ENCODE results near the gene PPP1R13L.

Gene PPP1R13L

DNA sequence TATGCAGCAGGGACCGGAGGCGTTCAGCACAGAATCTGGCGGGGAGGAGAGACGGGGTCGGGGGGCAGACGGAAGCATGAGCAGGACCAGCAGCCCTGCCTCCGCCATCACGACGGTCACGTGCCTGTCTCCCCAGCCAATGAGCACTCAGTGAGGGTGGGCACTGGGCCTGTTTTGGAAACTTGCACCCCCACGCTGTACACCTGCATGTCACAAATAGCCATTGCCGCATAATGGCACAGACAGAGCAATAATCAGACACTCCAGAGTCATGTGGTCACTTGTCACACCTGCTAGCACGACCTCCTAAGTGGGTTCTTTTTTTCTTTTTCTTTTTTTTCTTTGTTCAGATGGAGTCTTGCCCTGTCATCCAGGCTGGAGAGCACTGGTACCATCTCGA is 43.3 kb downstream of the PPP1R13L start:
- Histone ChIP-seq H3K4me2 (ENCODE audit: low read length) (no peak overlapping the region), H4K20me1 (ENCODE audit: insufficient read depth, low read length) (no peaks in the 10 kb centered on the region), H2AFZ (ENCODE audit: low read depth, low read length) (no peak overlapping the region), H3K79me2 (ENCODE audit: low read length) (no peaks in the 10 kb centered on the region), H3K27ac (ENCODE audit: low read length) (no peak overlapping the region), H3K4me1 (ENCODE audit: low read length) (no peaks in the 10 kb centered on the region), H3K36me3 (replicated peaks; ENCODE audit: low read depth, low read length) (peaks cover 51% of the 10 kb centered on the region), H3K9me3 (ENCODE audit: insufficient read depth, low read length) (no peaks in the 10 kb centered on the region), H3K4me3 (ENCODE audit: low read length) (no peak overlapping the region), H3K9ac (ENCODE audit: low read length) (no peak overlapping the region), H3K27me3 (ENCODE audit: low read depth, low read length) (no peaks in the 10 kb centered on the region)
- TF ChIP-seq, protein P1, sequence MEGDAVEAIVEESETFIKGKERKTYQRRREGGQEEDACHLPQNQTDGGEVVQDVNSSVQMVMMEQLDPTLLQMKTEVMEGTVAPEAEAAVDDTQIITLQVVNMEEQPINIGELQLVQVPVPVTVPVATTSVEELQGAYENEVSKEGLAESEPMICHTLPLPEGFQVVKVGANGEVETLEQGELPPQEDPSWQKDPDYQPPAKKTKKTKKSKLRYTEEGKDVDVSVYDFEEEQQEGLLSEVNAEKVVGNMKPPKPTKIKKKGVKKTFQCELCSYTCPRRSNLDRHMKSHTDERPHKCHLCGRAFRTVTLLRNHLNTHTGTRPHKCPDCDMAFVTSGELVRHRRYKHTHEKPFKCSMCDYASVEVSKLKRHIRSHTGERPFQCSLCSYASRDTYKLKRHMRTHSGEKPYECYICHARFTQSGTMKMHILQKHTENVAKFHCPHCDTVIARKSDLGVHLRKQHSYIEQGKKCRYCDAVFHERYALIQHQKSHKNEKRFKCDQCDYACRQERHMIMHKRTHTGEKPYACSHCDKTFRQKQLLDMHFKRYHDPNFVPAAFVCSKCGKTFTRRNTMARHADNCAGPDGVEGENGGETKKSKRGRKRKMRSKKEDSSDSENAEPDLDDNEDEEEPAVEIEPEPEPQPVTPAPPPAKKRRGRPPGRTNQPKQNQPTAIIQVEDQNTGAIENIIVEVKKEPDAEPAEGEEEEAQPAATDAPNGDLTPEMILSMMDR (IDR thresholded peaks at IDR 0.05; ENCODE audit: low read depth, low read length), result no peak
- TF ChIP-seq EZH2phosphoT487 (IDR thresholded peaks at IDR 0.05; ENCODE audit: low read depth), result no peak

DNA sequence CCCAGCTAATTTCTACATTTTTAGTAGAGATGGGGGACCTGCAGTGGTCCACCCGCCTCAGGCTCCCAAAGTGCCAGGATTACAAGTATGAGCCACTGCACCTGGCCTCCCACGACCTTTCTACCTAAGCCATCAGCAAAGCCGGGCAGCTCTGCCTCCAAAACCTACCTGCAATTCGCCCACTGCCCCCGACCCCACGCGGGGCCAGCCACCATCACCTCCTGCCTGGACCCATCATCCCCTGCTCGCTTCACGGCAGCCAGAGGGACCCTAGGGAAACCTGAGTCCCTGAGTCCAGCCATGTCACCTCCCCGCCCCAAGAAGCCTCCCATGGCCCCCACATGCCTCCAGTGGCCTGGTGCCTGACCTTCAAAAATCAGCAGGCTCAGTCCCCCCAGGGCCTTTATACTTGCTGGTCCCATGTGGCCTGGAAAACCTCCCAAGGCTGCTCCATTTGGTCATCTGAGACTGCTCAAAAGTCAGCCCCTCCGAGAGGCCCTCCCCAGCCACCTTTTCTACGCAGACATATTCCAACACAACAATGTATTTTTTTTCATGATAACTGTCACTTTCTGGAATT is 46.6 kb downstream of the PPP1R13L start:
- H3K9me3 ChIP-seq (ENCODE audit: insufficient read depth, low read length), result no peaks in the 10 kb centered on the region
- H3K36me3 ChIP-seq (replicated peaks; ENCODE audit: low read depth, low read length), result peaks cover 66% of the 10 kb centered on the region
- no peak overlapping the region for H3K9ac ChIP-seq (ENCODE audit: low read length)

DNA sequence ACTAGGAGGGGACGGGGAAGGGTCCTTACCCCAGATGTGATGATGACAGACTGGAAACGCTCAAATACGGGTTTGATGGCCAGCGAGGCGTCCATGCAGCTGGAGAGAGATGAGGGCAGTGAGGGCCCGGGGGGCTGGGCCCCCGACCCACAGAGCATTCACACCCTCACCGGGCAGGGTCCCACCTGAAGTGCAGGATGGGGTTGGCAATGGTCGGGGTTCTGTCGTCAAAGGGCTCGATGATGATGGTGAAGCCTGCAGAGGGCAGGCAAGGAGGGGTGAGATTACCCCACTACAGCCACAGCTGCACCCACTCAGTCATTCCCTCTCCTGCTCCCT is 47.5 kb downstream of the PPP1R13L start:
- Histone ChIP-seq H3K36me3 (replicated peaks; ENCODE audit: low read depth, low read length) (peaks cover 69% of the 10 kb centered on the region), H3K27ac (ENCODE audit: low read length) (no peak overlapping the region)

More for the DNA sequence above, 46.6 kb downstream of the PPP1R13L start:
- Histone ChIP-seq H3K4me3 (ENCODE audit: low read length) (no peak overlapping the region), H3K4me2 (ENCODE audit: low read length) (no peak overlapping the region), H3K27ac (ENCODE audit: low read length) (no peak overlapping the region), H2AFZ (ENCODE audit: low read depth, low read length) (no peak overlapping the region), H3K4me1 (ENCODE audit: low read length) (no peaks in the 10 kb centered on the region), H3K79me2 (ENCODE audit: low read length) (no peaks in the 10 kb centered on the region), H4K20me1 (ENCODE audit: insufficient read depth, low read length) (no peaks in the 10 kb centered on the region), H3K27me3 (ENCODE audit: low read depth, low read length) (no peaks in the 10 kb centered on the region)
- no peak for TF ChIP-seq EZH2phosphoT487 (IDR thresholded peaks at IDR 0.05; ENCODE audit: low read depth)
- TF ChIP-seq, protein P1 (IDR thresholded peaks at IDR 0.05; ENCODE audit: low read depth, low read length), result no peak

DNA sequence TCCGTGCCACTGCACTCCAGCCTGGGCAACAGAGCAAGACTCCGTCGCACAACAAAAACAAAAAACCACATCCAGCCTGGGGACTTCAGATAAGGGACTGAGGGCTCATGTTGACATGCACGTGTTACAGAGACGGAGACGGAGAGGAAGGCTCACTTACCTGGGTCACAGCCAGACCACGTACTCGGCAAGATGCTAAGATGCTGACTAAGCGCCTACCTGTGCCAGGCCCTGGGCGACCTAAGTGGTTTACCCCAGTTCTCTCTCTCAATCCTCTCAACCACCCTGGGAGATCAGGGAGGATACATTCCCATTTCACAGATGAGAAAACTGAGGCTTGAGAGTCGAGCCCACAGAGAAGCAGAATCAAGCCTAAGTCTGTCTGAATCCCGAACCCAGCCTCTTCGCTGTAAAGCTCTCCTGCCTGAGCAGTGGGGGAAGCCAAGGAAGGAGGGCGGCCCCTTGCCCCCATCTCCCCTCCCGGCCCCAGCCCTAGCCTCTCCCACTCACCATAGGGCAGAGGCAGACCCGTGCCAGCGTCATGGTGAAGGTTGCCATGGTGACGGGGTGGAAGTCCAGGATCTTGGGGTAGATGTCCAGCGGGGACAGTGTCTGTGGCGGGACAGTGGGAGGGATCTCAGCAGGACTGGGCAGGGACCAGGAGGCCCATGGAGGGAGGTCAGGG is 48.0 kb downstream of the PPP1R13L start:
- no peak for TF ChIP-seq EZH2phosphoT487 (IDR thresholded peaks at IDR 0.05; ENCODE audit: low read depth)
- TF ChIP-seq, protein P1 (IDR thresholded peaks at IDR 0.05; ENCODE audit: low read depth, low read length), result no peak
- Histone ChIP-seq H2AFZ (ENCODE audit: low read depth, low read length) (no peak overlapping the region), H3K27ac (ENCODE audit: low read length) (no peak overlapping the region), H4K20me1 (ENCODE audit: insufficient read depth, low read length) (no peaks in the 10 kb centered on the region), H3K9me3 (ENCODE audit: insufficient read depth, low read length) (no peaks in the 10 kb centered on the region), H3K79me2 (ENCODE audit: low read length) (no peaks in the 10 kb centered on the region), H3K27me3 (ENCODE audit: low read depth, low read length) (no peaks in the 10 kb centered on the region), H3K9ac (ENCODE audit: low read length) (no peak overlapping the region), H3K4me3 (ENCODE audit: low read length) (no peak overlapping the region), H3K4me1 (ENCODE audit: low read length) (no peaks in the 10 kb centered on the region), H3K4me2 (ENCODE audit: low read length) (no peak overlapping the region), H3K36me3 (replicated peaks; ENCODE audit: low read depth, low read length) (peaks cover 71% of the 10 kb centered on the region)

More for the DNA sequence above, 47.5 kb downstream of the PPP1R13L start:
- Histone ChIP-seq H3K9me3 (ENCODE audit: insufficient read depth, low read length) (no peaks in the 10 kb centered on the region), H2AFZ (ENCODE audit: low read depth, low read length) (no peak overlapping the region), H3K9ac (ENCODE audit: low read length) (no peak overlapping the region), H3K79me2 (ENCODE audit: low read length) (no peaks in the 10 kb centered on the region), H4K20me1 (ENCODE audit: insufficient read depth, low read length) (no peaks in the 10 kb centered on the region), H3K4me1 (ENCODE audit: low read length) (no peaks in the 10 kb centered on the region), H3K27me3 (ENCODE audit: low read depth, low read length) (no peaks in the 10 kb centered on the region), H3K4me2 (ENCODE audit: low read length) (no peak overlapping the region), H3K4me3 (ENCODE audit: low read length) (no peak overlapping the region)
- TF ChIP-seq, protein P1 (IDR thresholded peaks at IDR 0.05; ENCODE audit: low read depth, low read length), result no peak
- no peak for TF ChIP-seq EZH2phosphoT487 (IDR thresholded peaks at IDR 0.05; ENCODE audit: low read depth)
